GM21447 (cell line): ENCODE results near the gene CHST13.

Experiments
- ATAC-seq: cut with Tn5 transposase; IDR thresholded peaks from one replicate; pipeline ENCODE4 v1.9.1; 2021; ENCODE audit not compliant: unreplicated experiment

The CHST13 gene

DNA sequence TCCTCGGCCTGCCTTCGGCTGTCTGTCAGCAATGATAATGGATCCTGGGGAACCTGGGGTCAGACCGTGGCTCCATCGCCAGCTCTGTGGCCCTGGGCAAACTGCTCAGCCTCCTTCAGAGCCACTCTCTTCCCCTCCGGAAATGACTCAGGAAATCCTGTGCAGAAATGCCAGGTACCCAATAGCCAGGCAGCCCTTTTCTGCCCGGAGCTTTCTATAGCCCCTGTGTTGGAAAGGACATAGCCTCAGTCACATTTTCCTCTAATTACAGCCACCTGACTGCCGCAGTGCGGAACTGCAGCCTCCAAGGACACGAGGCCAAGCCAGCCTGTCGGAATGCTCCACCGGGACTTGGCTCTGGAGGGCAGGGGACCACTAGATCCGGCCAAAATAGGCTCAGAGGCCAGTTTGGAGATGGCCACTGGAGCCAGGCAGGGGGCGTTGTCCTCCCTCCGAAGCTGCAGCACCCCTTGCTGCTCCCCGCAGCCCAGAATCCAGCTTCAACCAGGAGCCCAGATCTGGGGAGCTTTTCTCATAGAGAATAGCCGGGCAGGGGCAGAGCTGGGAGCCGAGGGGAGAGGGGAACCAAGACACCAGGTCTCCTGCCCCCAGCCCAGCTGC is 36.7 kb upstream of the CHST13 start:
- ATAC-seq: no peak

DNA sequence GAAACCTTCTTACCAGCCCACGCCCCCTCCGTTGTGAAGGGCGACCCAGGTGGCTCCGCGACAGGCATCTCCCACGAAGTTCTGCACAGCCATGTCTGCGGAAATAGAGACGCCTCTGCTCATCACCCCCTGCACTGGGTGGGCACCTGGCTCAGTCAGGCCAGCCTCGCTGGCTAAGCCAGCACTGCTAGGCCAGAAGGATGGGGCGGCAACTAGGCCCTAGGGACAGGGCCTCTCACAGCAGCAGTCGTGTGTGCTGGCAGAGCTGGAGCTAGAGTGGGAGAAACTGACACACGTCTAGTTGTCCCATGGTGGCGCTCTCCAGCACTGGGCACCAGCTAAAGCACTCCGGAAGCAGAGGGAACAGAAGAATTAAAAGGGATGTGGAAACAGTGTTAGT is 35.8 kb upstream of the CHST13 start:
- ATAC-seq: no peak

DNA sequence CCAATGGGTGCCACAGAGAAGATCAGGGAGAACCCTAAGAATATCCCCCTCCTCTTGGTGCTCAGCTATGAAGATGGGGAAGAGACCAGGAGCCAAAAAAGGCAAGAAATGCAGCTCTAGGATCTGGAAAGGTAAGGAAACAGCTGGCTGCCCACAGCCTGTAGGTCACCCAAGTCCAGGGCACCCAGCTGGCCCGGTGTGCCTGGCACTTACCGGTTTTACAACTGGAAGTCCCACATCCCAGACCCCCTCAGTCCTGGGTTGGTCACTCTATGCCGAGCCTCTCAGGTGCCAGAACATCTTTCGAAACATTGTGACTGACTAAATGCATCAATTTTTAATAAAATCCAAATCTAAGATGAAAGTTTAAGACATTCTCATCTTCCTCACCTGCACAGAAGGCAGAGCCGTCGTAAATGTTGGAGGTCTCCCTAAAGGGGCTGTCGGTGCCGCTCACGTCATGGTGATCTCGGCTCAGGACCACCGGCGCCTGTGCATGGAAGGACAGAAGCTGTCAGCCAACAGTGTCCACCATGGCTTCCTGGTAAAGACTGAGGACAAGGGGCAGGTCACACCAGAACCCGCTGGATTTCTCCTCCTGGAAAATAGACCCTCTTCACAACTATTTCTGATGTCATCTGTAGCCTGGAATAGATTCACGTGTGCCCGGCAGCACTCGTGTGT is 34.9 kb upstream of the CHST13 start:
- ATAC-seq: no peak

GRCh38 chr3:126490619-126491018 is 33.3 kb upstream of the CHST13 start:
- no peak for ATAC-seq

GRCh38 chr3:126491221-126492013 is 32.5 kb upstream of the CHST13 start:
- ATAC-seq: no peak

GRCh38 chr3:126493051-126493450 is 30.9 kb upstream of the CHST13 start:
- no peak for ATAC-seq

GRCh38 chr3:126493739-126494138 is 30.2 kb upstream of the CHST13 start:
- ATAC-seq: no peak

DNA sequence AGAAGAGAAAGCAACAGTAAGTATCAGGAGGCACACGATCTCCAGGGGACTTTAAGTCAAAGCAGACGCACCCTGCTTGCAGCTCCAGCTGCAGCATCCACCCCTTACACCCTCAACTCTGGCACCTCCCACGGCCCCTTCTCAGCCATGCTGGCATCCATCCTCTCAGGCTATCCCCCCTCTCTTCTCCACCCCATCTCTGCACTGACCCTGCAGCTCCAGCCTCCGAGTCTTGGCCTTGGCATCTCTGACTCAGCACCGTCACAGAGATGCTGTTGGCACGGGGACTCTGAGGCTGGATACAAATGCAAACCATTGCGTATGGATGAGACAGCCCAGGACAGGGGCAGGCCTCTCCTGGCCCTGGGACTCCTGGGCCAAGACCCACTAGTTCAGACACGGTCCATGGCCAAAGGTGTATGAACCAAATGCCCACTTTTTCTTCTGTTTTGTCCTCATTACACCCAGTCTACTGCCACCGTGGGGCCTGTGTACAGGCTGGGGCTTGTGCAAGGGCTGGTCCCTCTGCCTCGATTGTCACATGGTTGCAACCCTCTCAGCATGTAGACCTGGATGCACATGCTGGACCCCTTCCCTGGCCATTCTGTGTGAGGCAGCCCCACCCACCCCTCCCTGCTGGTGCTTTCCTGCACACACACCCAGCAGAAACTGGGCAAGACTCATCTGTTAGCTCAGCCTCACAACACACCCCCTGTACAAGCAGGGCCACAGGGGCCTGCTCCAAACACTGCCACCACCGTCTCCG is 29.6 kb upstream of the CHST13 start:
- ATAC-seq: no peak

DNA sequence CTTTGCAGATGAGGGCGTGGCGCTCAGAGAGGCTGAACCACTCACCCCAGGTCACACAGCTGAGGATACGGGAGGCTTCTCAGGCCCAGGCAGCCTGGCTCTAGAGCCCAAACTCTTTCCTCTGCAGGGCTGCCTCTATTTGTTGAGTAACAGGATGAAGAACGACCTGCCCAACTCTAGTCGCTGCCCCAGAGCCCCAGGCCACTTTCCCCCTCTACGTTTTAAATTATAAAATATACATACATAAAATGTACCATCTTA is 29.1 kb upstream of the CHST13 start:
- no peak for ATAC-seq

- ATAC-seq: no peak
These were observed 28.2 kb upstream of the CHST13 start for GRCh38 chr3:126495786-126496185.

DNA sequence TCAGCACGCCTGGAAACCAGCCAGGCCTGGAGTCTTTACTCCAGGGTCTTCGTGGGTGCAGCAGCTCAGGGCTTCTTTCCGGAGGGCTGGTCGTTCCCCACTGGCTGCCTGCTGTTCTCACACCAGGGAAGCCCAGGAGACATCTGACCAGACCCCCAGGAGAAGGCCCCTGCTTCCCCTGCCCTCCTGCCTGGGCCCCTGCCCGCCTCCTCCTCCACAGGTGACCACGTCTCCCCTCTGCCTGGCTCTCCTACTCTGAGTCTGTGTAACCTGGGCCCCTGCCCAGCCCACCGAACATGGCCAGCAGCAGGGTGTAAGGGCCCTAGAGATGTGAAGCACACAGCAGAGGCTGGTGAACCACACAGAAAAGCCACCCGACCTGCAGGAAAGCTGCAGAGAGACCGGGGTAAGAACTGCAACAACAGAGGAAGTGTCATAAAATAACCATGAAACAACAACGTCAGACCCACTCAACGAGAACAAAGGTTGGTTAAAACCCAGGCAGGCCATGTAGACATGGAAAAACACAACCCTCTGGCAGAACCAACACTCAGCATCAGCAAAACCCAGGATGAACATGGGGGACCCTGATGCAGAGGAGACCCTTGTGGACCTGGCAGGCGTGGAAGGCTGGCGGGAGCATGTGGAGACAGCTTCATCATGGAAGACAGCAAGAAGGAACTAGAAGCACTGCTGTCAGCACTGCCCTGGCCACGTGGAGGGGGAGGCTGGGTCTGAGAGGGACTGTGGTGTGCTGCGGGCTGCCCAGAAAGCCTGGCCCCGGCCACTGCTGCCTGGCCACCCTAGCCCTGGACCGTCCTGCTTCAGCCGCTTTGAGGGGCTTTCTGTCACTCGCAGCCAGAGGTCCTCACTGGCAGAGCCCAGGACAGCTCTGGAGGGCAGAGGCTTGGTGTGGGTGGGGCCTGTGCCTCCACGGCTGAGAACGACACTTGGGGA is 26.8 kb upstream of the CHST13 start:
- ATAC-seq: no peak

DNA sequence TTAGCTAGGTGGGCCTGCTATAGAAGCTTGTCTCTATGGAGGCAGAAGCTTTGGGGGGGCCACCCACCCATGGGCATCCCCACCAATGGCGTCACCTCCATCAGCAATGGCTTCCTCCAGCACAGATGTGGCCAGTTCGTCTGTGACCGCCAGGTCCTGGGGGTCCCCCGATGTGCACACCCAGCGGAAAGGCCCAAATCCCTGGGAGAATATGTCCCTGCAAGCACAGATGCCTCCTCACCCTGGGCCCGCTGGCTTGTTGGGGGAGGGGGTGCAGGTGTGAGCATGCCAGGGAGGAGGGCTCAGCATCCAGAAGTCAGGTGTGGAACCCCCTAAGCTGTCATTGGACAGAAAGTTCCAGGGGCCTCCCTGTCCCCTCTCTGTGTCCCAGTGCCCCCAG is 26.0 kb upstream of the CHST13 start:
- no peak for ATAC-seq

- ATAC-seq: no peak
These were observed 25.5 kb upstream of the CHST13 start for GRCh38 chr3:126498461-126498860.

DNA sequence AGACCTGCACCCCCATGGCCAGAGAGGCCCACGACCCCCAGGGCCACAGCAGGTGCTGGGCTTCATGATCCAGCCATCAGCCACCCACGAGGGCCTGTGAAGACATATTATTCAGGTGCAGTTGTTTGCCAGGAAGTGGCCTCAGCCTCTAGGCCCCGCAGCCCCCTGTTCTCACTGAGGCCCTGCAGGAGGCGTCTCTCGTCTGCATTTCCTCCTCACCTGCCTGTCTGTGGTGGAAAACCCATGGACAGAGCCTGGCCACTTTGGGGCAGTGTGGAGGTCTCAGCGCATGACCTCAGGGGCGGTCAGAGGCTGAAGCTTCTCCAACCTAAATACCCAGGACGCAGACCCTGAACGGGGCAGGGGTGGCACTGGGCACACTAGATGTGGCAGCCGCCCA is 25.0 kb upstream of the CHST13 start:
- no peak for ATAC-seq

- no peak for ATAC-seq
These were observed 24.6 kb upstream of the CHST13 start for GRCh38 chr3:126499401-126499800.

DNA sequence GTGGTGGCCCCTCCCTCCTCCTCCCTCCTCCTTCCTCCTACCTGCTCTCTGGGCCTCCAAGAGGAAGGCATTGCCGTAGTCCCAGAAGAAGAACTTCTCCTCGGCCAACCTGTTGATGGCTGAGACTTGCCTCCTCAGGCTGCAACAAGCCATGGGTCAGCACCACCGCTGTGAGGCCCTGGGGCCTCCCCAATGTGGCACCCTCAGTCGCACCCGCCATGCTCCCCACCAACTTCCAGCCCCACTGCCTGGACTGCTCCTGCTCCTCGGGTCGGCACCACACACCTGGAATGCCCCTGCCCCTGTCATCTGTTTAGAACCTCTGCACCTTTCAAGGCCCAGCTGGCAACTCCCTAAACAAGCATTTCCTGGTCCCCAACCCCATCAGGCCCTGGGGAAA is 23.9 kb upstream of the CHST13 start:
- no peak for ATAC-seq

GRCh38 chr3:126501054-126501453 is 22.9 kb upstream of the CHST13 start:
- no peak for ATAC-seq

DNA sequence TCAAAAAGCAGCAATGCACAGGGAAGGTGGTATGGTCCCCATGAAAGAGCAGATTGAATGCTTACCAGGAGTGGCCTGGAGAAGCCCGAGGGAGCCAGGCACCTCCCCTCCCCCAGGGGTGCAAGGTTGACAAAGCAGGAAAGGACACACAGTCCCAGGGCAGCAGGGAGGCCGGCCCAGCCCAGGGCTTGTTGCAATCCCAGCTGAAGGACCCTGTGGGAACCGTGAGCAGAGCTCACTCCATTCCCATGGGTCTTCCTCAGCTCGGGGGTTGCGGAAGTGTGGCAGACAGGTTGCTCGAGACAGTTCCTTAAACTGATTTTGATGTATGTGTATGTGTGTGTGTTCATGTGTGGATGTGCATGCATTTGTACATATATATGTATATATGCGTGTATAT is 22.2 kb upstream of the CHST13 start:
- no peak for ATAC-seq

DNA sequence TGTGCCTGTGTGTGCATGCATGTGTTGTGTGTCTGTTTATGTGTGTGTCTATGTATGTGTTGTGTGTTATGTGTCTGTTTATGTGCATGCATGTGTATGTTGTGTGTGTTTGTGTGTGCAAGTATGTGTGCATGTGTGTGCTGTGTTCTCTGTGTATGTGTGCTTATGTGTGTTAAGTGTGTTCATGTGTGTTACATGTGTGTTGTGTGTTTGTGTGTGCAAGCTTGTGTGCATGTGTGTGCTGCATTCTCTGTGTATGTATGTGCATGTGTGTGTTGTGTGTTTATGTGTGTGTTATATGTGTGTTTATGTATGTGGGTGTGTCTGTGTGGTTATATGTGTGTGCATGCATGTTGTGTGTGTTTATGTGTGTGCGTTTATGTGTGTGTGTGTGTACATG is 21.3 kb upstream of the CHST13 start:
- ATAC-seq: no peak

DNA sequence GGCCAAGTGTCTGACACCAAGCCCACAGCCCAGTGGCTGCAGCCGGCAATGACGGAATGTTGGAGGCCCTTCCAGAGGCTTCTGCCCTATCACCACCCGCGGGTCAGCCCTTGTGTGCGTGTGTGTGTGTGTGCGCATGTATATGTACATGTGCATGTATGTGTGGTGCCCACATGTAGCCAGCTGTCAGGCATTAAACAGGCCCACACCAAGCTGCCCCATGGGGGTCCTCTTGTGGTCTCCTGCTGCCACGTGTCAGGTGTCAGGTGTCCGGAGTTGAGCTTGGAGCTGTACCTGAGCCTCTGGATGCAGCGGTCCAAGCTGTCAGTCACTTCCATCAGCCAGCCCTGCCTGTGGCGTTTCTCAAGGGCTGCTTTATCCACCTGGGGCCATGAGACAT is 20.3 kb upstream of the CHST13 start:
- no peak for ATAC-seq

DNA sequence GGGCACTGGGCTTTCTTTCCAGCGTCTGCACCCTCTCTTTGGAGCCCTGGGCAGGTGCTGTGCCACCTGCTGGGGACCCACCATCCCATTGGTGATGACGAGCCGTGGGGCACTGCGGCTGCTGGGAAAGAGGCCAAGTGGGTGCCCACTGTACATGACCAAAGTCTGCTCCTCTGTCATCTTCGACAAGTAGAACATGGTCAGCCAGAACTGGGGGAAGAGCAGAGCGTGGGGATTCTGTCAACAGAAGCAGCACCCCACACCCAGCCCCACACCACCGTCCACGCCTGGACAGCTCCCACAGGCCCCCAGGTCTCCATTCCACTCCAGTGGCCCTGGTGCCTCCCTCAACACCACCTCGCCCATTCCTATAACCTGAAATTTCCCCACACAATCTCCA is 16.1 kb upstream of the CHST13 start:
- ATAC-seq: no peak
